Activated naive CD4-positive, alpha-beta T cell treated with anti-CD3 and anti-CD28 coated beads, Interleukin-2, amount 10 ng/mL, durations not matched to agents 7 days and 5 days (primary cell): ENCODE data around the gene VPS33B.
A peak's percentile ranks its signal among the peaks of the same experiment; 100 is the strongest.
"Not testable (repeated sequence)": the region's sequence is repeated elsewhere in the genome, so short reads cannot be mapped to it uniquely, and the experiment has no call there.

ENCODE experiments used
- CTCF ChIA-PET: fragments of 350-600 bp; sonication (Branson Sonifier 250); formaldehyde crosslinking; loops from one replicate; lab custom pipeline; 2021; ENCODE audit warnings: antibody characterized with exemption; lab: Charles Lee
- DNase-seq: peaks from one replicate; pipeline ENCODE4 v3.0.0-alpha.2; 2020
- H3K27ac Mint-ChIP-seq: one replicate; pipeline ENCODE4 v1.8.0; 2021; ENCODE audit warnings: mild to moderate bottlenecking, moderate library complexity, mixed read lengths
- H3K27me3 Mint-ChIP-seq: one replicate; pipeline ENCODE4 v1.8.0; 2021; ENCODE audit warnings: mild to moderate bottlenecking, mixed read lengths
- H3K36me3 Mint-ChIP-seq: one replicate; pipeline ENCODE4 v1.8.0; 2021; ENCODE audit warnings: mixed read lengths
- H3K4me1 Mint-ChIP-seq: one replicate; pipeline ENCODE4 v1.8.0; 2021; ENCODE audit warnings: mixed read lengths
- H3K4me3 Mint-ChIP-seq: one replicate; pipeline ENCODE4 v1.8.0; 2021; ENCODE audit warnings: mild to moderate bottlenecking, moderate library complexity, mixed read lengths
- H3K9me3 Mint-ChIP-seq: one replicate; pipeline ENCODE4 v1.8.0; 2021; ENCODE audit warnings: mixed read lengths

VPS33B gene

DNA sequence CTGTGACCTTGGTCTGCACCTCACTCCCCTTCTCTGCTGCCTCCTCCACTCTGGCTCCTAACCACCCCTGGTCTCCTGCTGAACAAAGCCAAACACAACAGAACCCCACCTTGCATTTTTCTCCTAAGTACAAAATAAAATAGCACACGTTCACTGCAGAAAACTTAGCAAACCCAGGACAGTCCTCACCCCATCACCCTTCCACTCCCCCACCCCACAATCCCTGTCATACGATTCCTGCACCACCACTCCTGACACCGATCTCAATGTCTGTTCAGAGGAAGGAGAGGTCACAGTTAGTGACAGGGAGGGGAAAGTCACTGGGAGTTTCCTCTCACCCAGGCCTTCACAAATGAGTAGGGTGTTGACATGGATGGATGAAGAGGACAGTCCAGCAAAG is 4.2 kb downstream of the VPS33B start:
- Mint-ChIP-seq H3K36me3 (peaks cover 24% of the 10 kb centered on the region), H3K27ac (no peak overlapping the region), H3K4me3 (no peak overlapping the region), H3K27me3 (no peaks in the 10 kb centered on the region), H3K9me3 (no peaks in the 10 kb centered on the region), H3K4me1 (peaks cover 42% of the 10 kb centered on the region)
- DNase-seq: no peak
- CTCF ChIA-PET: interaction anchor here (0.6 kb wide), 1 partner anchor 41 kb away, joined by 3 read pairs; no protein-coding TSS in a partner anchor

DNA sequence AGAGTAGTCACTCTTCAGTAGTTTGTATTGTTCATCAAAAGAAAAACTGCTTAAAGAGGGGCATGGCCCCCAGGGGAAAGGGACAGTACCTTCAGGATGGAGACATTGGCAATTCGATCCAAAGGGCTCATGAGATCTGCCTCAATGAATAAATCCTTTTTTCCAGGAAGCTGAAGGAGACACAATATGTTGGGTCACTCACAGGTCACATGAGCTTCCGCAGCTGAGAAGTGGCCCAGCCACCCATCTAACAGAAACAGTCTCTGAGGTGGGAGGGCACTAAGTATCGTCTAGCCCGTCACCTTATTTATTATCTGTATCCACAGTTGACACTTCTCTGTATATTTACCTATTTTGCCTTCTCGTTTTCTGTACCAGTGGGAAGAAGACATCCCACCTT is 4.7 kb downstream of the VPS33B start:
- H3K9me3 Mint-ChIP-seq: no peaks in the 10 kb centered on the region
- CTCF ChIA-PET: interaction anchor here (0.6 kb wide), 1 partner anchor 41 kb away, joined by 3 read pairs; no protein-coding TSS in a partner anchor

DNA sequence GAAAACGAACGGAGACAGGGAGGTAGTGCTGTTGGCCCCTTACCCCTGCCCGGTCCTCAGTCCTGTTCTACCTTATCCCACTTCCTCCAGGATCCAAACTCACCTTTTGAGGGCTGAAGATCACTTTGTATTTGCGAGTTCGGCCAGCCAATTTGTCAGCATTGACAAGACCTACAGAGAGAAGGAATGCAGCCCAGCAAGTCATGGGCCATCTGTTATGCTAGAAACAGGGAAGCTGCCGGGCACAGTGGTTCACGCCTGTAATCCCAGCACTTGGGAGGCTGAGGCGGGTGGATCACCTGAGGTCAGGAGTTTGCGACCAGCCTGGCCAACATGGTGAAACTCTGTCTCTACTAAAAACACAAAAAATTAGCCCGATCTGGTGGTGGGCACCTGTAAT is 8.7 kb downstream of the VPS33B start:
- DNase-seq, H3K27ac Mint-ChIP-seq, H3K9me3 Mint-ChIP-seq, H3K27me3 Mint-ChIP-seq, H3K4me3 Mint-ChIP-seq, CTCF ChIA-PET: not testable (repeated sequence)
- peaks cover 11% of the 10 kb centered on the region for H3K4me1 Mint-ChIP-seq
- peaks cover 36% of the 10 kb centered on the region for H3K36me3 Mint-ChIP-seq

More for the DNA sequence above, 4.7 kb downstream of the VPS33B start:
- H3K4me3 Mint-ChIP-seq: no peak overlapping the region
- H3K27ac Mint-ChIP-seq: no peak overlapping the region
- peaks cover 37% of the 10 kb centered on the region for H3K4me1 Mint-ChIP-seq
- no peaks in the 10 kb centered on the region for H3K27me3 Mint-ChIP-seq
- DNase-seq: no peak
- peaks cover 24% of the 10 kb centered on the region for H3K36me3 Mint-ChIP-seq

DNA sequence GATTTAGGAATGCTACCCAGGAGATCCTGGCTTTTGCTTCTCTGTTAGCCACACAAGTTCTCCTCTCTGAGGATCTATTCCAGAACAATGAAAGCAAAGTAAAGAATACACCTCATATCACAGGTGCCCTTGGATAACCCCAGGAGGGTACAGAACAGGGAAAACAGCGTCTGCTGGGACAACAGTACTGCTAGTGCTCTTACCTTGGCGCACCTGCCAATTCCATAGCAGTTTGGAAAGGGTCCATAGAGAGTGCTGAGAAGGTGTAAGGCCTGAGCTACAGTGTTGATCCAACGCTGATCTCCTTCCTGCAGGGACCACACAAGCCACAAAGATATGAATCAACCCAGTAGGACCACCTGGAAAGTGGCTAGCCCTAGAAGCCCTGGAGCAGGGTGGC is 15.1 kb downstream of the VPS33B start:
- Mint-ChIP-seq H3K4me3 (no peak overlapping the region), H3K36me3 (peaks cover 47% of the 10 kb centered on the region), H3K4me1 (no peaks in the 10 kb centered on the region), H3K9me3 (no peaks in the 10 kb centered on the region), H3K27me3 (no peaks in the 10 kb centered on the region), H3K27ac (no peak overlapping the region)
- CTCF ChIA-PET: interaction anchor here (1.8 kb wide), 1 partner anchor 51 kb away, joined by 6 read pairs; no protein-coding TSS in a partner anchor
- no peak for DNase-seq

DNA sequence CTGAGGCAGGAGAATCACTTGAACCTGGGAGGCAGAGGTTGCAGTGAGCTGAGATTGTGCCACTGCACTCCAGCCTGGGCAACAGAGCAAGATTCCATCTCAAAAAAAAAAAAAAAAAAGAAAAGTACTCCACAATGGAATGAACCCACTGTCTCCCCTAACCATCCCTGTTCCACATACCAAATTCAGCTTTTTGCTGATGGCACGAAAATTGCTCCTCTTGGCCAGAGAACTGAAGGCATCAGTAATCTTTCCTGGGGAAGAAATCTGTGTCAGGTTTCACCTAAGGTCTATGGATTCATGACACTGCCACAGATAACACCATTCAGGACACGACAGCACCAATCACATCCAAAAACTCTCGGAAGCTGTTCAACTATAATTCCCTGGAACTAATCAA is 21.2 kb downstream of the VPS33B start:
- H3K4me3 Mint-ChIP-seq: no peak overlapping the region
- CTCF ChIA-PET: interaction anchor here (1.2 kb wide), 1 partner anchor 49 kb away, joined by 3 read pairs; no protein-coding TSS in a partner anchor

DNA sequence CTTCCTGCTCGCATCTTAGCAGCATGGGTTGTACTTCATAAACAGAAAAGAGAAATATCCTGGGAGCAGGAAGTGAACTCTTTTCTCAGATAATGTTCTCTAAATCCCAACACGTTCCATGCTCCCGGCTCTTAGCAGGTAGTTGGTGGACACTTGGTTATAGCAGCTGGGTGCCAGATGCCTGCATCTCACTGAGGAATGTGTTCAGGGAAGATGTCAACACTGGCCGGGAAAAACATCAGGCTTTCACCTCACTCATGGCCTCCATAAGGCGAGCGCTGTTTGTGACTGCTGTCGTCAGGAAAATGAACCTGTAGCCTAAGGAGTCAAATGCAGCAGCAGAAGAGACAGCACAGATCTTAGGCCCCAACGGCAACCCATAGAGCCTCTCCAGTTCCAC is 23.7 kb downstream of the VPS33B start:
- Mint-ChIP-seq H3K27ac (no peak overlapping the region), H3K4me1 (peaks cover 20% of the 10 kb centered on the region), H3K36me3 (peaks cover 52% of the 10 kb centered on the region), H3K4me3 (no peak overlapping the region), H3K27me3 (peaks cover 3% of the 10 kb centered on the region), H3K9me3 (no peaks in the 10 kb centered on the region)
- no peak for DNase-seq
- CTCF ChIA-PET: no interaction called here

More for the DNA sequence above, 21.2 kb downstream of the VPS33B start:
- H3K27me3 Mint-ChIP-seq: no peaks in the 10 kb centered on the region
- H3K9me3 Mint-ChIP-seq: no peaks in the 10 kb centered on the region
- H3K4me1 Mint-ChIP-seq: peaks cover 6% of the 10 kb centered on the region
- H3K27ac Mint-ChIP-seq: no peak overlapping the region
- DNase-seq: no peak
- peaks cover 58% of the 10 kb centered on the region for H3K36me3 Mint-ChIP-seq

DNA sequence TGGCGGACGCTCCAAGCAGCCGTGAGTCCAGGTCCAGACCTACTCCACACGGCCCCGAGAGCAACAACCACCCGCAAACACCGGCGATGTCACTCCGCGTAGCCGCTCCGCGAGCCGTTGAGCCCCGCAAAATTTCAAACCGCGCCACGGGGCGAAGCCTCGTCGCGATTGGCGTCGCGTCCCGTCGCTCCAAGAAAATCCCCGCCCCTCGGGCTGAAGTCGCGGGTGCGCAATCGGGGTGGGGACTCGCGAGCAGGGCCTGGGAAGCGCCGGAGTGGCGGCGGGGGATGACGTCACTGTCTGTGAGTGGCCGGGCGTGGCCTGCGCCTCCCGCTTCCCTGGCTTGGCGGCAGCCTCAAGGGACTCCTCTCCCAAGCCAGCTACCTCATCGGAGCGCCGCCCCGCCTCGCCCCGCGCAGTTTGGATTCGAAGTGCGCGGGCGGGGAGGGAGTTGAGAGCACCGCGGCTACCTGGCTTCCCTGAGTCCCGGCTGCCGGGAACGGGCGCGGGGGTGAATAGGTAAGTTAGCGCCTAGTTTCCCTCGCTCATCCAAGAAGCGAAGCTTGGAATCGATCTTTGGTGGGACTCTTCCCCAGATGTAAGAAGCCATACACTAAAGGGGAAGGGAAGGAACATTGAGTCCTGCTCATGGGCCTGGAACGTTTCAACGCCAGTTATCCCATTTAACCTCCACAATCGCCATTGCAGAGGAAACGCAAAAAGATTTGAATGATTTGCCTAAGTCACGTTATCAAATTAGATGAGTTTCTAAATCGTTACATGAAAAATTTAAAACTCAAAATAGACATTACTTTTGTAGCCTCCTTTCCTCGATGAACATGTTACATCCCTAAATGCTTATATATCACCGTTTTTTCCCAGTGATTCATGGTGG is 27.7 kb downstream of the VPS33B start, which contains the start of gene PRC1:
TSS of gene PRC1 (minus strand) at position 119 of the 895 bp plus-strand sequence. CDS start at position 1, 118 bp downstream.
- Mint-ChIP-seq H3K9me3 (no peaks in the 10 kb centered on the region), H3K27ac (peak within 1 kb of the TSS; percentile 99), H3K4me1 (peaks cover 47% of the 10 kb centered on the region), H3K27me3 (peaks cover 3% of the 10 kb centered on the region), H3K36me3 (peaks cover 38% of the 10 kb centered on the region), H3K4me3 (peak within 1 kb of the TSS; percentile 100)
- CTCF ChIA-PET: no interaction called here
- DNase-seq: peak; percentile 99

DNA sequence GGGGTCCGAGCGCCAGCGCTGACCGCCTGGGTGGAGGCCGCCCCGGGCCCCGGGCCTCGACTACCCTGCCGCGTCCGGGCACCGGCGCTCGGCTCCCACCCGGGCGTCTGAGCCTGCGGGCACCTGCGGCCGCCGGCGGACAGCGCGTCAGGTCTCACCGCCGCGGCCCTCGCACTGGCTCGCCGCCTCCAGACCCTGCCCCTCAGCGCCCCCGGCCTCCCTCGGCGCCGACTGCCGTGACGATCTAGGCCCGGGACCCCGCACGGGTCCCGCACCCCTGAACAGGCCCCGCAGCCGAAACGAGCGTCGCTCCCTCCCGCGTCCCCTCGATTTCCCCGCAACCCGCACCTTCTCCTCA is 28.4 kb downstream of the VPS33B start:
- CTCF ChIA-PET: no interaction called here
- Mint-ChIP-seq H3K9me3 (no peaks in the 10 kb centered on the region), H3K4me3 (peak overlapping the region; percentile 100), H3K27me3 (peaks cover 3% of the 10 kb centered on the region), H3K4me1 (peaks cover 51% of the 10 kb centered on the region), H3K27ac (peak overlapping the region; percentile 99), H3K36me3 (peaks cover 35% of the 10 kb centered on the region)
- DNase-seq: no peak

DNA sequence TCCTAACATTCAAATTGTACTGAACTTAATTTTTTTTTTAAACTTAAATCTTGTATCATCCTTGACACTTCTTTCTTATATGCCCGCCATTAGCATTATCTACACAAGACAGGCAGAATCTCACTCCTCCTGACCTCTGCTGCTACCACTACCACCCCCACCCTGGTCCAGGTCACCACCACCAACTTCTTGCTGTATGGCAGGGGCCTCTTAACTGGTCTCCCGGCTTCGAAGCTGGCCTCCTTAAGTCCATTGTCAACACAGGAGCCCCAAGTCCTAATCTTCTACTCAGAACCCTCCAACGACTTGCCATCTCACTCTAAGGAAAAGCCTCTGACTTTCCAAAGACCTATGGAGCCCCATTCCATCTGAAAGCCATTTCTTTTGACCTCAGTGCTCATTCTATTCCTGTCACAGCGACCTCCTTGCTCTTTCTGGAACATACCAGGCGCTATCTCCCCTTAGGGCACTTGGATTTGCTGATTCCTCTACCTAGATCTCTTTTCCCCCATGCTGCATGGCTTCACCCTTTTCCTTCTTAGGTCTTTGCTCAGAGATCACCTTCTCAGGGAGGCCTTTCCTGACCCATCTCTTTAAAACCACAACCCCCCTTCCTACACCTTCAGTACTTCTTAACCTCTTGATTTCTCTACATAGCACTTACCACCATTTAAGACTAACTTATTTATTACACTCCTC is 30.7 kb downstream of the VPS33B start:
- Mint-ChIP-seq H3K27me3 (peaks cover 3% of the 10 kb centered on the region), H3K27ac (peak overlapping the region; percentile 50), H3K4me3 (peak overlapping the region; percentile 21), H3K4me1 (peaks cover 67% of the 10 kb centered on the region), H3K36me3 (peaks cover 27% of the 10 kb centered on the region), H3K9me3 (no peaks in the 10 kb centered on the region)
- DNase-seq: no peak
- CTCF ChIA-PET: no interaction called here

DNA sequence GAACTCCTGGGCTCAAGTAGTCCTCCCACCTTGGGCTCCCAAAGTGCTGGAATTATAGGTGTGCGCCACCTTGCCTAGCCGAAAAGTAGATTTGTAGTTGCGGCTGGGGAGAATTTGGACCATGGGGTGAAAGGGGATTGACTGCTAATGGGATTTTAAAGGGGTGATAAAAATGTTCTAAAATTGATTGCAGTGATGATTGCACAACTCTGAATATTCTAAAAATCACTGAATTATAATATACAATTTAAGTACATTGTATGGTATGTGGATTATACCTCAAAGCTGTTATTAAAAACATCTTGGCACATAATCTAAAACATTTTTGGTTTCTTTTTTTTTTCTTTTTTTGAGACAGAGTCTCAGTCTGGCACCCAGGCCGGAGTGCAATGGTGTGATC is 31.9 kb downstream of the VPS33B start:
- H3K4me3 Mint-ChIP-seq: no peak overlapping the region
- no peak for DNase-seq
- peaks cover 67% of the 10 kb centered on the region for H3K4me1 Mint-ChIP-seq
- CTCF ChIA-PET: interaction anchor here (0.6 to 1.6 kb wide), 2 partner anchors 34 to 63 kb away, joined by 3 to 4 read pairs; no protein-coding TSS in a partner anchor
- peaks cover 3% of the 10 kb centered on the region for H3K27me3 Mint-ChIP-seq
- H3K27ac Mint-ChIP-seq: no peak overlapping the region
- H3K36me3 Mint-ChIP-seq: peaks cover 33% of the 10 kb centered on the region
- H3K9me3 Mint-ChIP-seq: no peaks in the 10 kb centered on the region

DNA sequence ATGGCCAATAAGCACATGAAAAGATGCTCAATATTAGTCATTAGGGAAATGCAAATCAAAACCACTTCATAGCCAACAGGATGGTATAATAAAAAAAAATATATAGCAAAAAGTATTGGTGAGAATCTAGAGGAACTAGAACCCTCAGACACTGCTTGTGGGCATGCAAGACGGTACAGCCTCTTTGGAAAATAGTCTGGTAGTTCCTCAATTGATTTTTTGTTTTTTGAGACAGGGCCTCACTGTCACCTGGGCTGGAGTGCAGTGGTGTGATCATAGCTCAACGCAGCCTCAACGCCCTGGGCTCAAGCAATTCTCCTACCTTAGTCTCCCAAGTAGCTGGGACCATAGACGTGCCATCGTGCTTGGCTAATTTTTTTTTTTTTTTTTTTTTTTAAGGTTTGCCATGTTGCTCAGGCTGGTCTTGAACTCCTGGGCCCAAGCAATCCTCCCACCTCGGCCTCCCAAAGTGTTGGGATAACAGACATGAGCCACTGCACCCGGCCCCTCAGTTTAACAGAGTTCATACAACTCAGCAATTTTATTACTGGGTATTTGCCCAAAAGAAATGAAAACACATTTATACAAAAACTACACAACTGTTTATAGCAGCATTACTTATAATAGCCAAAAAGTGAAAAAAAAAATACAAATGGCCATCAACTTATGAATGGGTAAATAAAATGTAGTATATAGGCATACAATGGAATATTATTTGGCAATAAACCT is 33.2 kb downstream of the VPS33B start:
- H3K4me3 Mint-ChIP-seq: no peak overlapping the region
- H3K27me3 Mint-ChIP-seq: peaks cover under 1% of the 10 kb centered on the region
- H3K36me3 Mint-ChIP-seq: peaks cover 36% of the 10 kb centered on the region
- no peak for DNase-seq
- H3K27ac Mint-ChIP-seq: no peak overlapping the region
- peaks cover 67% of the 10 kb centered on the region for H3K4me1 Mint-ChIP-seq
- CTCF ChIA-PET: interaction anchor here (1.1 to 1.7 kb wide), 3 partner anchors 10 to 33 kb away, joined by 3 to 7 read pairs (median 4); no protein-coding TSS in a partner anchor
- no peaks in the 10 kb centered on the region for H3K9me3 Mint-ChIP-seq

DNA sequence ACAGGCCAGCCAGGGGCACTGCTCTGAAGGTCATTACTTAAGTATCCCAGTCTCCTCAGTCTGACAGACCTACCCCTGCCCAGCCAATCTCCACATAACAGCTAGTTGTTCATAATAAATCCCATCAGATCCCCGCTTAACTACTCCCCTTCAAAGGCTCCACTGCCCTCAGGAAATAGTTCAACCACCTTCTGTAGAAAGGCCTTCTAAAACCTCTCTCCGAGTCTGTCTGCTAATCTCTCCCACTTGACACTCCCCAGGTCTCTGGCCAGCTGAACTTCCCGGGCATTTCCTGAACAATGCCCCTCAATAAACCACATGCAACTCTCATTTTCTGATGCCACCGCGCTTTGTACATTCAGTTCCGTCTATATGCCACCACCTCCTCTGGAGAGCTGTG is 34.1 kb downstream of the VPS33B start:
- peaks cover 69% of the 10 kb centered on the region for H3K4me1 Mint-ChIP-seq
- H3K36me3 Mint-ChIP-seq: peaks cover 44% of the 10 kb centered on the region
- CTCF ChIA-PET: interaction anchor here (1.7 kb wide), 1 partner anchor 32 kb away, joined by 7 read pairs; no protein-coding TSS in a partner anchor
- H3K4me3 Mint-ChIP-seq: no peak overlapping the region
- H3K27ac Mint-ChIP-seq: no peak overlapping the region
- no peak for DNase-seq
- H3K27me3 Mint-ChIP-seq: no peaks in the 10 kb centered on the region
- no peaks in the 10 kb centered on the region for H3K9me3 Mint-ChIP-seq

DNA sequence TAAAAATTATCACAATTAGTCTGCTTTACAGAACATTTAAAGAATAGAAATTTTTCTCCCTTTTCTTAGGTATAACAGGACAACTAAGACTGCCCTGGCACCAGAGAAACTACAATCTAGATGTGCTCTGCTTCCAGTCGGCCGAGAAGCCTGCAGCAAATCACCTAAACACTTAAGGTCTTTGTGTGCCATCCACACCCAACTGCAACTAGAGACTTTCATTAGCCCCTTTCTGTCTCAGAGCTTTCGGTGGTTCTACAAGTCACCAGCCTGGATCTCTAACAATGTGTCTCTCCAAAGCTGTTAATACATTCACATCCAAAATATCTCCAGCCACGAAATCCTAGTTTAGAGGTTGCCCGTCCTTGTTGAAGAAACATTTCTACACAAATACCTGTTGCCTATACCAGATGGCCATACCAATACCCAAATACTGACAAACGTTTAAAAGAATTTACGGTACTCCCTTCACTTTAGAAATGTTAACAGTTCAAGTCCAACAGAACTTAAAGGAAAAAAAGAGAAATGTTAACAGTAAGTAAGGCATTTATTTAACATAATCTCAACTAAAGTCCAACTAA is 34.7 kb downstream of the VPS33B start:
- Mint-ChIP-seq H3K4me1 (peaks cover 69% of the 10 kb centered on the region), H3K27me3 (no peaks in the 10 kb centered on the region), H3K27ac (peak overlapping the region; percentile 72), H3K9me3 (no peaks in the 10 kb centered on the region), H3K4me3 (no peak overlapping the region), H3K36me3 (peaks cover 50% of the 10 kb centered on the region)
- CTCF ChIA-PET: interaction anchor here (1.7 kb wide), 1 partner anchor 31 kb away, joined by 7 read pairs; no protein-coding TSS in a partner anchor
- DNase-seq: no peak
